Right cardiac atrium (tissue), 5 donors: ENCODE data around the gene PURB. TPM values are rescaled to one million over a fixed set of nuclear protein-coding genes. Genes with fewer than 3 reads are reported as not detected.
"Not testable (repeated sequence)": the region's sequence is repeated elsewhere in the genome, so short reads cannot be mapped to it uniquely, and the experiment has no call there.

ENCODE experiments used
- ATAC-seq, 2 donors: fragments of 200-7000 bp; cut with Tn5 transposase; one replicate each; pipeline versions ENCODE4 v1.8.0 to v1.9.1; 2020; ENCODE audit warnings: moderate library complexity in 2 of 2, mild to moderate bottlenecking in 1 of 2
- DNase-seq, 3 donors: peaks; one replicate each; pipeline ENCODE4 v3.0.0-alpha.2; 2020
- H3K27ac ChIP-seq: one replicate; pipeline ENCODE4 v1.5.1; 2013; ENCODE audit warnings: mild to moderate bottlenecking, low read length, control low read depth, moderate library complexity
- H3K27me3 ChIP-seq: one replicate; pipeline ENCODE4 v1.6.1; 2013; ENCODE audit not compliant: control insufficient read depth, insufficient read depth
- H3K4me1 ChIP-seq: one replicate; pipeline ENCODE4 v1.6.1; 2013; ENCODE audit warnings: low read length; ENCODE audit not compliant: control insufficient read depth, insufficient read depth
- H3K4me3 ChIP-seq: one replicate; pipeline ENCODE4 v1.5.1; 2013; ENCODE audit warnings: low read length, control low read depth
- H3K9me3 ChIP-seq: one replicate; pipeline ENCODE4 v1.6.1; 2013; ENCODE audit warnings: low read length; ENCODE audit not compliant: control insufficient read depth
- WGBS: extraction: QIAGEN DNeasy Blood & Tissue Kit; methylation state at CpG from one replicate; pipeline ENCODE4 v1.1.7; 2013; 5-methylcytosine and 5-hydroxymethylcytosine counted together
- intact Hi-C, 4 donors: fragments of 100-400 bp; cut with DNase I; formaldehyde crosslinking; loops; one replicate each; pipeline versions ENCODE4 v1.11.0 to v1.14.0; 2022 to 2023
- polyA plus RNA-seq: library from polyadenylated mRNA; stranded (reverse); fragments of 200-250 nt; gene quantifications from one replicate; pipeline ENCODE4 v1.2.3, GENCODE V29; 2013
- total RNA-seq, 4 donors: library from RNA; stranded (reverse); fragmentation: NEBNext Ultra II Directional; extraction: Animal tissue kit (Norgen Biotek cat#: 25700); gene quantifications; one replicate each; pipeline ENCODE4 v1.2.1, GENCODE V29; 2021
- donor health status: healthy with polysubstance abuse.
- donor health status: DM: no; HTN: yes; CAD: no.
- donor health status: DM: no; HTN: no; CAD: no.
- donor health status: DM: no; HTN: yes; CAD: no; lungs with severe emphysema.
- donor health status: DM: yes; HTN: yes; CAD: no.

Gene PURB
- total and polyA plus RNA-seq, 5 donors: 6.9 to 22.4 (median 14.8) TPM

DNA sequence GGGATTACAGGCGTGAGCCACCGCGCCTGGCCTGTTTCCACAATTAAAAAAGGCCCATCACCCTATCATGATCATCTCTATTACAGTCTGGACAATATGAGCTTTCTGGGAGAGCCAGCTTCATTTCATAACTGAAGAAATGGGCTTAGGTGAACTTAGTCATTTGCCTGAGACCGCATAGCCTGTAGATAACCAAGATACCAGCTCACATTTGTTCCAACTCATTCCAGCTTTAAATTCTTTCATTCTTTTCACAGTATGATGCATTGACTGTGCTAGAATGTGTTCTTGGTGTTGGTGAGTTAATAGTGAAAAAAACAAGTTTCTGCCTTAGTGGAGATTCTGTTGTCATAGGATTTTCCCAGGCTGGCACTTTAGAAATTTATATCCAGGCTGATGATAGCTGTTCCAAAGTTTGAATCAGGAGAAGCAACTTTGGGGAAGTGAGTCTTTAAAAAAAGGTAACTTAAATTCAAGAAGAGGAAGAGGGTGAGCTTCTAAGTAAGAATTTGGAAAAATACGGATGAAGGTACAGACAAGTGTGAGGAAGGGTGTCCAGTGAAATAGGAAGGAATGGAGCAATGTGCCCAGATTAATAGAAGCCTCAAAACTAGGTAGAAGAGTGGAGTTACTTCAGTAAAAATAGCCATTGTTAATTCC lies 35.3 kb downstream of the PURB start:
- intact Hi-C loops: loop anchor here (5.0 to 10.0 kb wide), 4 partner anchors 53 to 265 kb away; partner anchors contain the start of genes PPIA (in 1 of the 4) and TMED4 (in 1 of the 4)
- DNase-seq: no peak
- ATAC-seq: no peak
- WGBS: 79% methylated on average over 5 of the region's 5 CpGs
- Histone ChIP-seq H3K27me3 (no peaks in the 10 kb centered on the region), H3K4me1 (no peaks in the 10 kb centered on the region), H3K27ac (no peak overlapping the region), H3K4me3 (no peak overlapping the region), H3K9me3 (no peaks in the 10 kb centered on the region)

DNA sequence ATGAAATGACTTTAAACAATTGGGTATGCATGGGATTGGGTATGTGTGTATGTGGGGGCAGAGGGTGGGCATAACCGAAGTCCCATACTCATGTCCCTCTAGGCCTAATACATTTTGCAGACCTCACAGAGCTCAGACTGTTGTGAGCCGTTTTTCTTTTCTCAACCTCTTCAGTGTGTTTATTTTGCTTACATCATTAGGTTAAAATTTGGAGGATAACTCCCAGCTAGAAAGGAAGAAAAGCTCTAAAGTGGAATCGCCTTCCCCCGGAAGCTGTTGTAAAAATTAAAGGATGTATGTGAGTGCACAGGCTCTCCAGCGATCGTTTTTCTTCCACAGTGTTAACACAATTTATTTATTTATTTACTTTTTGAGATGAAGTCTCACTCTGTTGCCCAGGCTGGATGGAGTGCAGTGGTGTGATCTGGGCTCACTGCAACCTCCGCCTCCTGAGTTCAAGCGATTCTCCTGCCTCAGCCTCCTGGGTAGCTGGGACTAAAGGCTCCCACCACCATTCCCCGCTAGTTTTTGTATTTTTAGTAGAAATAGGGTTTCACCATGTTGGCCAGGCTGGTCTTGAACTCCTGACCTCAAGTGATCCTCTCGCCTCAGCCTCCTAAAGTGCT lies 36.0 kb downstream of the PURB start:
- DNase-seq: no peak
- ATAC-seq: no peak
- Histone ChIP-seq H3K27ac (no peak overlapping the region), H3K4me1 (no peaks in the 10 kb centered on the region), H3K27me3 (no peaks in the 10 kb centered on the region), H3K9me3 (no peaks in the 10 kb centered on the region), H3K4me3 (no peak overlapping the region)
- intact Hi-C loops: loop anchor here (5.0 to 10.0 kb wide), 3 partner anchors 52 to 265 kb away; partner anchors contain the start of genes PPIA (in 1 of the 4) and TMED4 (in 1 of the 4)
- 71% methylated on average over 10 of the region's 10 CpGs for WGBS

DNA sequence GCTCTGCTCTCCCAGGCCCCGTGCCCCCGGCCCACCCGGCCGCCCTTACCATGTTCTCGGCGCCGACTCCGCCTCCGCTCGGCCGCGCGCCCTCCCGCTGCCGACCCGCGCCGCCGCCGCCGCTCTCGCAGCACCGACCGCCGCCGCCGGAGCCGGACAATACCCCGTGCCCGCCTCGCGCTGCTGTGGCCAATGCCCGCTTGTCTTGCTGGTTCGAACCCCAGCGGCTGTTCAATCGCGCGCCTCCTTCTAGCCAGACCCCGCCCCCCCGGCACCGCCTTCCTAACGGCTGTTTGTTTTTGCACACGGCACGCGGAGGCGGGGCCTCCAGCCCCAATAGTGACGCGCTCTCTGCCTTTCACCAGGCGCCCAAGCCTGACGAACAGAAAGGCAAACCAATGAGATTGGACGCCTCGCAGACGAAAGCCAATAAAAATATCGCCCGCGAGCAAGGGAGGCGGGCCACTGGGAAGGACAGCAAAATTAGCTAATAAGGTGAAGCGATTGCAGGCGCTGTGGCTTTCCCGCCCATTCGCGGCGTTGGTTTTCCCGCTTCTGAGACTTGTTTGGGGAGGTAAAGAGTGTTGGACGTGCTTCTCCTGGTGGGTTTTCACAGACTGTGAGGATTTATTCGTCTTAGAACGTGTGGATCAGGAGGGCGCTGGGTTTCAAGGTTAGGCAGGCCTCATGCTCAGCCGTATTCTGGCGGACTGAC lies 37.3 kb downstream of the PURB start, which contains the start of gene H2AZ2:
H2AZ2 (minus strand) TSS at position 168 of the 715 bp plus-strand sequence; CDS start at position 52, 116 bp downstream.
- intact Hi-C loops: loop anchor here (5.0 to 10.0 kb wide), 3 partner anchors 51 to 263 kb away; partner anchors contain the start of genes PPIA (in 1 of the 4) and TMED4 (in 1 of the 4)
- ATAC-seq: peak; percentile 97 to 98
- H3K4me1 ChIP-seq: no peaks in the 10 kb centered on the region

DNA sequence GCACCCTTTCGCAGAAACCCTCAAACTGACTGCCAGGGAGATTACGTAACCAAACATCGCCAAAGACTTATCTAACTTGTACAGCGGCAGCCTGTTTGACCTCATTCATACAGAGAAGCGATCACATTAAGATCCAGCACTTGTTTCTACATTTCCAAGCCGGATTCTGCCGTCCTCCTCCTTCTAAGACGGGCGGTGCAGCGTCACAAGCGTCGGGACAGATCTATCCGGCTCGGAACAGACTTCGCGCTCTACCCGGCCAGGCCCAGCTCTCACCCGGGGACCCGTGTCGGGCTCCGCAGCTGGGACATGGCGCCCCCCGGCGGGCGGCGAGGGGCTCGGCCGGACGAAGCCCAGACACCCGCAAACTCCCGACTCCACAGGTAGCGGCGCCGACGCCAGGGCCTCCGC lies 37.8 kb downstream of the PURB start:
- WGBS: under 1% methylated on average over 36 of the region's 36 CpGs
- Histone ChIP-seq H3K9me3 (no peaks in the 10 kb centered on the region), H3K27me3 (no peaks in the 10 kb centered on the region), H3K4me3 (peak overlapping the region; percentile 92), H3K27ac (peak overlapping the region; percentile 97), H3K4me1 (no peaks in the 10 kb centered on the region)
- intact Hi-C loops: loop anchor here (5.0 to 10.0 kb wide), 3 partner anchors 50 to 263 kb away; partner anchors contain the start of genes PPIA (in 1 of the 4) and TMED4 (in 1 of the 4)
- ATAC-seq: peak; percentile 77 to 85
- DNase-seq: peak; percentile 88 to 96 (median 95)

More for the DNA sequence above, 37.3 kb downstream of the PURB start, which contains the start of gene H2AZ2:
- DNase-seq: peak; percentile 100
- no peaks in the 10 kb centered on the region for H3K9me3 ChIP-seq
- under 1% methylated on average over 69 of the region's 70 CpGs for WGBS
- peak within 1 kb of the TSS; percentile 97 for H3K27ac ChIP-seq
- peak within 1 kb of the TSS; percentile 92 for H3K4me3 ChIP-seq
- H3K27me3 ChIP-seq: no peaks in the 10 kb centered on the region

DNA sequence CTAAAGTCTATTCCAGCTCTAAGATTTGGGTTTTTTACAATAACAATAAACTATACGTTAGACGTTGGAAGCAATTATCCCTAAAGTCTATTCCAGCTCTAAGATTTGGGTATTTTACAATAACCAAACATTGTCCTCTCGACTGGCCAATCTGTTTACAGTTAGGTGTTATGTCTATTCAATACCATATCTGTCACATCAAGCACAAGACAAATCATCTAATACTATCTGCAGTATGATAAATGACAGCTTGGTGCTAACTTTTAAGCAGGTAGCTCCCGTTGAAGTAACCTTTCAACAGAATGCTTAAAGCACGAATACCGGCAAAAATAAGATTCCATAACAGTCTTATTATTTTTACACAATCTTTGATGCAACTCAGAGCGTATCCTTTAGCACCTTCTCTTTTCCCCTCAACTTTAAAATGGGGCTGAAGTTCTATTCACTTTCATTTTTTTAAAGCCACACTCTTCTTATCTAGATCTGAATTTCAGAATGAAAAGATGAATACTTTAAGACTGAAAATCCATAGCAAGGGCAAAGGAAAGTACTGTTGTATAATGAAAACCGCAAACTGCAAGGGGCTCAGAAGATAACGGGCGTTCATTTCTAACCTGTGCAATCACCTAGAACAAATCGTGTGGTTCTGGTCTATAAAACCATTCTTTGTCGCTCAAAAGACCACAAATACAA lies 38.4 kb downstream of the PURB start:
- under 1% methylated on average over 12 of the region's 12 CpGs for WGBS
- H3K9me3 ChIP-seq: no peaks in the 10 kb centered on the region
- DNase-seq: no peak
- H3K4me3 ChIP-seq: peak overlapping the region; percentile 92
- ATAC-seq: no peak
- H3K27ac ChIP-seq: peak overlapping the region; percentile 97
- intact Hi-C loops: loop anchor here (5.0 to 10.0 kb wide), 3 partner anchors 50 to 262 kb away; partner anchors contain the start of genes PPIA (in 1 of the 4) and TMED4 (in 1 of the 4)
- H3K4me1 ChIP-seq: no peaks in the 10 kb centered on the region
- no peaks in the 10 kb centered on the region for H3K27me3 ChIP-seq

DNA sequence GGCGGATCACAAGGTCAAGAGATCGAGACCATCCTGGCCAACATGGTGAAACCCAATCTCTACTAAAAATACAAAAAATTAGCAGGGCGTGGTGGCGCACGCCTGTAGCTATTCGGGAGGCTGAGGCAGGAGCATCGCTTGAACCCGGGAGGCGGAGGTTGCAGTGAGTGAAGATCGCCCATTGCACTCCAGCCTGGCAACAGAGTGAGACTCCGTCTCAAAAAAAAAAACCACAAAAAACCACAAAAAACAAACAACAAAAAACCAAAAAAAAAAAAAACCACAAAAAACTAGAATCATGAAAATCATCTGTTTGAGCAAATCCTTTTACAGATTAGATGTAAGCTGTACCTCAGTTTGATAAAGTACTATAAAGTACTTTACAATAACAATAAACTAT lies 38.9 kb downstream of the PURB start:
- not testable (repeated sequence) for H3K9me3 ChIP-seq, H3K4me1 ChIP-seq, DNase-seq, H3K27ac ChIP-seq, ATAC-seq, H3K27me3 ChIP-seq
- intact Hi-C loops: loop anchor here (5.0 to 10.0 kb wide), 3 partner anchors 49 to 262 kb away; partner anchors contain the start of genes PPIA (in 1 of the 4) and TMED4 (in 1 of the 4)
- WGBS: 52% methylated on average over 11 of the region's 11 CpGs
- H3K4me3 ChIP-seq: peak overlapping the region; percentile 92

DNA sequence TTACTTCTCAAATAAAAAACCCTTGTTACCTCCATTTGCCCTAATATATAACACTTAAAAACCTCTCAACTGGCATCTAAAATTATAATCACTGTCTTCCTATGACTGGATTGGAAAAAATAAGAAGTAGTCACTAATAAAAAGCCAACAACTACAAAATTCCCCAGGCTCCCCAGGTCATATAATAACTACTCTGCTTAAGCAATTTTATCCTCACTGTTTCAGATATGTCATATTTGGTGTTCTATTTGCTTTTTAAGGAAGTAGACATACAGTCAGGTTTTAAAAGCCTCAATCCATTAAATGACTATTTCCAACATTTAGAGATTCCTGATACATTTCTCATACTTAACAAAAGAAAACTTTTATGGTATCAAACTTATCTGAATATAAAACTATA lies 39.9 kb downstream of the PURB start:
- no peaks in the 10 kb centered on the region for H3K4me1 ChIP-seq
- H3K4me3 ChIP-seq: no peak overlapping the region
- no peaks in the 10 kb centered on the region for H3K9me3 ChIP-seq
- no peaks in the 10 kb centered on the region for H3K27me3 ChIP-seq
- DNase-seq: no peak
- no peak for ATAC-seq
- intact Hi-C loops: loop anchor here (5.0 to 10.0 kb wide), 3 partner anchors 48 to 261 kb away; partner anchors contain the start of genes PPIA (in 1 of the 4) and TMED4 (in 1 of the 4)
- H3K27ac ChIP-seq: no peak overlapping the region

DNA sequence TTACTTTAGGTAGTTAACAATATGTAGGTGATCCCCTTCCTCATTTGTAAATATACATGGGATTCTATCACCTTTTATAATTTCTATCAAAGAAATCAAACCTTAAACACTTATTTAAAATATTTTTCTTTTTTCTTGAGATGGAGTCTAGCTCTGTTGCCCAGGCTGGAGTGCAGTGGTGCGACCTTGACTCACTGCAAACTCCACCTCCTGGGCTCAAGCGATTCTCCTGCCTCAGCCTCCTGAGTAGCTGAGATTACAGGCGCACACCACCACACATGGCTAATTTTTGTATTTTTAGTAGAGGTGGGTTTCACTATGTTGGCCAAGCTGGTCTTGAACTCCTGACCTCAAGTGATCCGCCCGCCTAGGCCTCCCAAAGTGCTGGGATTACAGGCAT lies 41.9 kb downstream of the PURB start:
- not testable (repeated sequence) for H3K27ac ChIP-seq, ATAC-seq, H3K9me3 ChIP-seq, H3K4me3 ChIP-seq, DNase-seq, H3K4me1 ChIP-seq, H3K27me3 ChIP-seq
- WGBS: 95% methylated on average over 5 of the region's 5 CpGs
- intact Hi-C loops: loop anchor here in 1 of 4 donors (10.0 kb wide), 1 partner anchor 259 kb away; the partner anchor contains the start of gene TMED4

DNA sequence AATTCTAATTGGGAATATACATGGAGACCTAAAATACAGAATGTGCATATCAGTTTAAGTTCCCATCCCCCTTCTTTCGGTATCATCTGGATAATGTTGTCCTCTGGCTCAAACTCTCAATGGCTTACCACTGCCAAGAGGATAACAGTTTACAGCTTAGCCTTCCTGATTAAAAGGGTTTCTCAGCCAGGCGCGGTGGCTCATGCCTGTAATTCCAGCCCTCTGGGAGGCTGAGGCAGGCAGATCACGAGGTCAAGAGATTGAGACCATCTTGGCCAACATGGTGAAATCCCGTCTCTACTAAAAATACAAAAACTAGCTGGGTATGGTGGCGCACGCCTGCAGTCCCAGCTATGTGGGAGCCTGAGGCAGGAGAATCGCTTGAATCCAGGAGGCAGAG lies 42.7 kb downstream of the PURB start:
- H3K4me1 ChIP-seq, H3K27me3 ChIP-seq, H3K4me3 ChIP-seq, H3K9me3 ChIP-seq: not testable (repeated sequence)
- H3K27ac ChIP-seq: peak overlapping the region; percentile 23
- WGBS: 52% methylated on average over 8 of the region's 8 CpGs
- ATAC-seq (peak; percentile 37 to 44), DNase-seq (peak; percentile 26 to 70 (median 67))
- intact Hi-C loops: loop anchor here in 1 of 4 donors (10.0 kb wide), 1 partner anchor 258 kb away; the partner anchor contains the start of gene TMED4

DNA sequence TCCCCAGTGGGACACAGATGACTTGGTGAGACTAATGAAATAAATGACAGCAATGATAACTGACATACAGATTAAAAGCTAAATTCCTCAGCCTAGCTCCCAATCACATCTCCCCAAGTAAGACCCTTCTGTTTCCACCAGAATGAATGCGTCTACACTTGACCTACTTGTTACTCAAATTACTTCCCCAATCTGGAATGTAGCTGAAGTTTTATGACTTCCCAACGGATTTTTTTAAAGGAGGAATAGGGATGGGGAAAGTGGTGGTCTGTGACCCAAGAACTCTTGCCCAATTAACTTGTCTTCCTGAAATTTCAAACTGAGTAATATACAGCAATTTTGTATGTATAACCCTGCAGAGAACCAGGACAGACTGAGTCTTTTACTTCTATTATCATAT lies 46.6 kb downstream of the PURB start:
- no peak overlapping the region for H3K4me3 ChIP-seq
- ATAC-seq (no peak), DNase-seq (no peak)
- intact Hi-C loops: no loop called here
- no peaks in the 10 kb centered on the region for H3K27me3 ChIP-seq
- no peaks in the 10 kb centered on the region for H3K9me3 ChIP-seq
- H3K27ac ChIP-seq: no peak overlapping the region
- WGBS: 60% methylated on average over 2 of the region's 2 CpGs
- no peaks in the 10 kb centered on the region for H3K4me1 ChIP-seq
